Measurements from ENCODE around the gene TSEN15. TPM values are rescaled to one million over a fixed set of nuclear protein-coding genes. Genes with fewer than 3 reads are reported as not detected.

TSEN15 gene
- total and polyA plus RNA-seq, 2 of the 13 experiments (the other 11 are each of a cell fraction or from before 2014, with no cell fraction given), result 25.6 to 35.8 TPM

GRCh38 chr1:184028854-184029623 lies 22.5 kb upstream of the TSEN15 start (continued):
- TF ChIP-seq FOXA1 (IDR thresholded peaks at IDR 0.05), result no peak
- TF ChIP-seq FOXA1 (CRISPR knock-in tag; IDR thresholded peaks at IDR 0.05), result peak; percentile 78
- no peak for TF ChIP-seq CC2D1A (CRISPR knock-in tag; IDR thresholded peaks at IDR 0.05)

DNA sequence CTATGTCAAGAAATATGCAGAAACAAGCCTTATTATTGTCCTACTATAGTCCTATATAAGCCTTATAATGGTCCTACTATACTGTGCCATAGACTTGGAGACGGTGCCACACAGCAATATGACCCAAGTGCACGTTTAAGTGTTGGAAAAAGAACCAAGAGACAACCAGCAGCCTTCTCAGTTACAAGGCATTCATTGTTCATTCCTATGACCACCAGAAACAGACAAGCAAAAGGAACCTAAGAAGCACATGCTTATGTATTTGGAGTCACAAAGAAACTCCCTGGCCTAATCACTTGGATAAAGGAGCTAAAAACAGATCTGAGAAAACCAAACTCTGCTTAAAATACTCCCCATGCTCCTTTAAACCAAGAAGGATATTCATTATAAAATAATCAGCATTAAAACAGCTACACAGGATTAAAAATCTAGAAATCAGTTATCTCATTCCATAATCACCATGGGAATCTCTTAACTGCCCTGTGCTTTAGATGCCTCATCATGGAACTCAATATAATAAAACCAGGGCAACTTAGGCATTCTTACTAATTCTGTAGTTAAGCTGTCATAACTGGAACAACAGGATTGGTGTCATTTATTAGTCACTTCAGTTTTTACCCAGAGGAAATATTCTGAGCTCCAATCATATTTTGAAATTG lies 21.0 kb upstream of the TSEN15 start:
- CTCF ChIA-PET (ENCODE audit: low intra/inter-chr PET ratio, low total read pairs), result no interaction called here
- WGBS (ENCODE audit: low lambda C conversion rate), result 29% methylated on average over 2 of the region's 2 CpGs
- H3K9ac ChIP-seq (ENCODE audit: insufficient read depth, low read depth, low read length), result no peak overlapping the region
- H3K27me3 ChIP-seq (ENCODE audit: control insufficient read depth in 1 of 2, insufficient read depth in 2 of 2, low read length in 2 of 2), result peaks cover 0 to 14% of the 10 kb centered on the region in 2 experiments; a peak in 3 of 5 replicates
- no peaks in the 10 kb centered on the region for H4K20me1 ChIP-seq (ENCODE audit: insufficient read depth, low read length)
- no TSS peak for BruUV-seq (replicated peaks)
- TF ChIP-seq MIXL1 (CRISPR knock-in tag; IDR thresholded peaks at IDR 0.05), result no peak
- TF ChIP-seq, protein P1, sequence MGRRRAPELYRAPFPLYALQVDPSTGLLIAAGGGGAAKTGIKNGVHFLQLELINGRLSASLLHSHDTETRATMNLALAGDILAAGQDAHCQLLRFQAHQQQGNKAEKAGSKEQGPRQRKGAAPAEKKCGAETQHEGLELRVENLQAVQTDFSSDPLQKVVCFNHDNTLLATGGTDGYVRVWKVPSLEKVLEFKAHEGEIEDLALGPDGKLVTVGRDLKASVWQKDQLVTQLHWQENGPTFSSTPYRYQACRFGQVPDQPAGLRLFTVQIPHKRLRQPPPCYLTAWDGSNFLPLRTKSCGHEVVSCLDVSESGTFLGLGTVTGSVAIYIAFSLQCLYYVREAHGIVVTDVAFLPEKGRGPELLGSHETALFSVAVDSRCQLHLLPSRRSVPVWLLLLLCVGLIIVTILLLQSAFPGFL (CRISPR knock-in tag; IDR thresholded peaks at IDR 0.05), result no peak
- TF ChIP-seq TOE1 (CRISPR knock-in tag; IDR thresholded peaks at IDR 0.05), result no peak
- TF ChIP-seq U2AF1 (optimal IDR thresholded peaks at IDR 0.05; ENCODE audit: low read depth, low read length), result no peak
- no peak for TF ChIP-seq HNF1A (IDR thresholded peaks at IDR 0.05; ENCODE audit: low read depth)
- no peak for TF ChIP-seq HNF1A (CRISPR knock-in tag; IDR thresholded peaks at IDR 0.05; ENCODE audit: borderline replicate concordance)
- no peak for TF ChIP-seq ZNF354B (CRISPR knock-in tag; IDR thresholded peaks at IDR 0.05)
- TF ChIP-seq NFRKB (IDR thresholded peaks at IDR 0.05), result no peak
- no peak for TF ChIP-seq KAT8 (CRISPR knock-in tag; IDR thresholded peaks at IDR 0.05)
- TF ChIP-seq ZNF362 (CRISPR knock-in tag; IDR thresholded peaks at IDR 0.05; ENCODE audit: borderline replicate concordance), result no peak
- no peak for TF ChIP-seq ZNF430 (CRISPR knock-in tag; IDR thresholded peaks at IDR 0.05)
- POLR2A ChIA-PET, result no interaction called here
- no peaks in the 10 kb centered on the region for H3K36me3 ChIP-seq (replicated peaks in 1 of 2; ENCODE audit: control insufficient read depth in 1 of 2, insufficient read depth in 2 of 2, low read length in 2 of 2)
- peaks cover 17% of the 10 kb centered on the region for H3K4me1 ChIP-seq (ENCODE audit: insufficient read depth, low read length)
- intact Hi-C loops (cut with micrococcal nuclease; ENCODE audit: unreplicated experiment) (loop anchor here (10.0 kb wide), 1 partner anchor 186 kb away; no protein-coding TSS in a partner anchor), in situ Hi-C loops (cut with HindIII; ENCODE audit: extremely low pct_ligation_motif_present, low pct_unique_long_range_greater_than_20kb) (no loop called here)
- ATAC-seq (no peak), DNase-seq (ENCODE audit: low spot score) (no peak), FAIRE-seq (no peak)
- H3K4me2 ChIP-seq (ENCODE audit: low read depth, low read length), result no peak overlapping the region
- no peaks in the 10 kb centered on the region for H3K9me3 ChIP-seq (ENCODE audit: low read length)
- H3K4me3 ChIP-seq (replicated peaks in 1 of 3; ENCODE audit: insufficient read depth in 1 of 3, low read depth in 2 of 3, low read length in 3 of 3), result no peak overlapping the region
- no peaks in the 10 kb centered on the region for H3K79me2 ChIP-seq (ENCODE audit: insufficient read depth, low read length)
- no peak overlapping the region for H3K27ac ChIP-seq (ENCODE audit: extremely low read length, insufficient read depth, low read length)
- H2AFZ ChIP-seq (ENCODE audit: low read length), result no peak overlapping the region

Data from HepG2 (cell line).